HG02884 (cell line): ENCODE results near the gene TBC1D2B.

ENCODE experiments used
- ATAC-seq: cut with Tn5 transposase; IDR thresholded peaks from one replicate; pipeline ENCODE4 v1.9.1; 2021; ENCODE audit warnings: mild to moderate bottlenecking, moderate library complexity; ENCODE audit not compliant: unreplicated experiment

Gene TBC1D2B

GRCh38 chr15:78037779-78038305 is 39.7 kb downstream of the TBC1D2B start:
- ATAC-seq: no peak

- ATAC-seq: no peak
Observed at GRCh38 chr15:78037328-78037727, 40.2 kb downstream of the TBC1D2B start.

GRCh38 chr15:78035861-78036476 is 41.5 kb downstream of the TBC1D2B start:
- ATAC-seq: no peak

GRCh38 chr15:78035321-78035751 is 42.2 kb downstream of the TBC1D2B start:
- no peak for ATAC-seq

GRCh38 chr15:78034495-78035191 is 42.9 kb downstream of the TBC1D2B start:
- peak; percentile 79 for ATAC-seq

GRCh38 chr15:78033864-78034263 is 43.6 kb downstream of the TBC1D2B start:
- ATAC-seq: no peak

- ATAC-seq: no peak
Observed at GRCh38 chr15:78032671-78033070, 44.8 kb downstream of the TBC1D2B start.

GRCh38 chr15:78024883-78025282 is 52.6 kb downstream of the TBC1D2B start:
- ATAC-seq: no peak

- no peak for ATAC-seq
Observed at GRCh38 chr15:78024519-78024870, 53.0 kb downstream of the TBC1D2B start.

- ATAC-seq: no peak
Observed at GRCh38 chr15:78023865-78024518, 53.5 kb downstream of the TBC1D2B start.

GRCh38 chr15:78023081-78023665 is 54.3 kb downstream of the TBC1D2B start:
- no peak for ATAC-seq

- no peak for ATAC-seq
Observed at GRCh38 chr15:78021761-78022160, 55.8 kb downstream of the TBC1D2B start.

GRCh38 chr15:78020007-78020406 is 57.5 kb downstream of the TBC1D2B start:
- no peak for ATAC-seq

- no peak for ATAC-seq
Observed at GRCh38 chr15:78018946-78019644, 58.4 kb downstream of the TBC1D2B start.

GRCh38 chr15:78018445-78018844 is 59.1 kb downstream of the TBC1D2B start:
- no peak for ATAC-seq

GRCh38 chr15:78016860-78017259 is 60.7 kb downstream of the TBC1D2B start:
- ATAC-seq: no peak

- ATAC-seq: no peak
Observed at GRCh38 chr15:78012643-78013077, 64.9 kb downstream of the TBC1D2B start.

GRCh38 chr15:78010067-78010466 is 67.4 kb downstream of the TBC1D2B start:
- ATAC-seq: no peak

GRCh38 chr15:78007964-78008886 is 69.3 kb downstream of the TBC1D2B start:
- ATAC-seq: no peak
